ENCODE data around the gene EVC2. TPM values are rescaled to one million over a fixed set of nuclear protein-coding genes. Genes with fewer than 3 reads are reported as not detected.

EVC2 gene
- total RNA-seq, 2 donors from 2014 or later, result 8.6 to 13.2 TPM

DNA sequence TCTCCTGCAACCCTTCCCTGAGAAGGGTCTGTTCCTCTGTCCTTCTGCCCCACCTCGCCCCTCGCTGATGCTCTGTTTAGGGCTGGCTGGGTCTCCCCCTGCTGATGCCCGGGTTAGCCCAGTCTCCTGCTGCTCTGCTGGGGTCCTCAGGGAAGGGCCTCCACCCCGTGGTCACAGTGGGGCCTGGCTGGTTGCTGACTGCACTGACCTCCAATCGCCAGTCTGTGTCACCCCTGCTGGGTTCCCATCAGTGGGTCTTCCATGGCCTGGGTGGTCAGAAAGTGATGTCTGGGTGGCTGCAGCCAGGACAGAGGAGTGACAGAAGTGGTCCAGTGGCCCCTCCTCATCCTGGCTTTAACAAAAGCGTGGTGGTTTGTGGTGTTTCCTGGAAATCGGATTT lies 47.3 kb upstream of the EVC2 start:
- Histone ChIP-seq H3K36me3 (replicated peaks in 1 of 2; ENCODE audit: insufficient read depth in 1 of 2, low read depth in 2 of 2) (peaks cover 0 to 1% of the 10 kb centered on the region in 2 donors), H3K27me3 (no peaks in the 10 kb centered on the region), H3K27ac (no peak overlapping the region), H3K4me3 (no peak overlapping the region), H3K9me3 (no peaks in the 10 kb centered on the region), H3K4me1 (peaks cover 4% of the 10 kb centered on the region)
- intact Hi-C loops (cut with DNase I), result no loop called here
- no peak for ATAC-seq
- DNase-seq, result no peak
- TF ChIP-seq, protein P1, sequence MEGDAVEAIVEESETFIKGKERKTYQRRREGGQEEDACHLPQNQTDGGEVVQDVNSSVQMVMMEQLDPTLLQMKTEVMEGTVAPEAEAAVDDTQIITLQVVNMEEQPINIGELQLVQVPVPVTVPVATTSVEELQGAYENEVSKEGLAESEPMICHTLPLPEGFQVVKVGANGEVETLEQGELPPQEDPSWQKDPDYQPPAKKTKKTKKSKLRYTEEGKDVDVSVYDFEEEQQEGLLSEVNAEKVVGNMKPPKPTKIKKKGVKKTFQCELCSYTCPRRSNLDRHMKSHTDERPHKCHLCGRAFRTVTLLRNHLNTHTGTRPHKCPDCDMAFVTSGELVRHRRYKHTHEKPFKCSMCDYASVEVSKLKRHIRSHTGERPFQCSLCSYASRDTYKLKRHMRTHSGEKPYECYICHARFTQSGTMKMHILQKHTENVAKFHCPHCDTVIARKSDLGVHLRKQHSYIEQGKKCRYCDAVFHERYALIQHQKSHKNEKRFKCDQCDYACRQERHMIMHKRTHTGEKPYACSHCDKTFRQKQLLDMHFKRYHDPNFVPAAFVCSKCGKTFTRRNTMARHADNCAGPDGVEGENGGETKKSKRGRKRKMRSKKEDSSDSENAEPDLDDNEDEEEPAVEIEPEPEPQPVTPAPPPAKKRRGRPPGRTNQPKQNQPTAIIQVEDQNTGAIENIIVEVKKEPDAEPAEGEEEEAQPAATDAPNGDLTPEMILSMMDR (IDR thresholded peaks at IDR 0.05), result no peak
- TF ChIP-seq POLR2A (IDR thresholded peaks at IDR 0.05), result no peak
- WGBS, 2 donors, result 85 to 87% methylated on average over 5 to 7 of the region's 7 CpGs

DNA sequence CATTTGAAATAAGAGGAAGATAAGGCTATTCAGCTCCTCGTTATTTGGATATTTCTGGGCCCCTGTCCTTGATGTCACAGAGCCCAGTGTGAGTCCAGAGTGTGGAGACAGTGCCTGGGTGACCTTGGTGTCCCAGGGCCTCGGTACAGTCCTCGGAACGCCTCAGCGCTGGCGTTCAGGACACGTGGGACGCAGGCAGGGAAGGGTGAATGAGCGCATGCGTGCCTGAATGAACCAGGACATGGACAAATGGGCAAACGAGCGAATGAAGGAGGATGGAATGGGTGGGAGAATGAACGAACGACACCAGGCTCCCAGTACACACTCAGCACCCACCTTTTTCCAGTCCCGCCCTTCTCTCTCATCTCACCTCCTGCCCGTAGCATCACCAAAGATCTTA lies 46.8 kb upstream of the EVC2 start:
- Histone ChIP-seq H3K4me1 (peaks cover 4% of the 10 kb centered on the region), H3K9me3 (no peaks in the 10 kb centered on the region), H3K27me3 (no peaks in the 10 kb centered on the region), H3K36me3 (replicated peaks in 1 of 2; ENCODE audit: insufficient read depth in 1 of 2, low read depth in 2 of 2) (peaks cover 0 to 1% of the 10 kb centered on the region in 2 donors), H3K27ac (no peak overlapping the region), H3K4me3 (no peak overlapping the region)
- TF ChIP-seq, protein P1 (IDR thresholded peaks at IDR 0.05), result no peak
- TF ChIP-seq POLR2A (IDR thresholded peaks at IDR 0.05), result no peak
- DNase-seq (no peak), ATAC-seq (no peak)
- 84 to 91% methylated on average over 16 of the region's 16 CpGs for WGBS, 2 donors
- intact Hi-C loops (cut with DNase I), result no loop called here

DNA sequence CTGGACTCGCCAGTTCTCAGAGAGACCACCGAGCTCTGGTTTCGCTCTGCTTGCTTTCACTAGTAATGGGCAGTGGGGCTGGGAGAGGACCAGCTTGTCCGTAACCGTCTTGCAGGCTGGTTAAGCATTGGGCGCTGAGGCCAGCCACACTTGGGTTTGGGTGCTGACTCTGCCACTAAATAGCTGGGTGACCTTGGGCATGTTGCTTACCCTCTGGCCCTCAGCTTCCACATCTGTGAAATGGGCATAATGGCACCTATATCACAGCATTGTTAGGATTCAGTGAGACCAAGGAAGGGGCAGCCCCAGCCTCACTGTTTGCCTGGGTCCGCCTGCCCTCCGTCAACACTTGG lies 46.1 kb upstream of the EVC2 start:
- no peak for DNase-seq
- TF ChIP-seq, protein P1 (IDR thresholded peaks at IDR 0.05), result no peak
- no peak for TF ChIP-seq POLR2A (IDR thresholded peaks at IDR 0.05)
- intact Hi-C loops (cut with DNase I), result no loop called here
- H3K36me3 ChIP-seq (replicated peaks in 1 of 2; ENCODE audit: insufficient read depth in 1 of 2, low read depth in 2 of 2), result peaks cover 0 to 1% of the 10 kb centered on the region in 2 donors
- no peaks in the 10 kb centered on the region for H3K9me3 ChIP-seq
- no peak for ATAC-seq
- no peak overlapping the region for H3K4me3 ChIP-seq
- H3K27ac ChIP-seq, result no peak overlapping the region
- H3K27me3 ChIP-seq, result no peaks in the 10 kb centered on the region
- H3K4me1 ChIP-seq, result peaks cover 4% of the 10 kb centered on the region
- whole genome bisulfite sequencing, 2 donors, result 82 to 88% methylated on average over 5 to 8 of the region's 8 CpGs

DNA sequence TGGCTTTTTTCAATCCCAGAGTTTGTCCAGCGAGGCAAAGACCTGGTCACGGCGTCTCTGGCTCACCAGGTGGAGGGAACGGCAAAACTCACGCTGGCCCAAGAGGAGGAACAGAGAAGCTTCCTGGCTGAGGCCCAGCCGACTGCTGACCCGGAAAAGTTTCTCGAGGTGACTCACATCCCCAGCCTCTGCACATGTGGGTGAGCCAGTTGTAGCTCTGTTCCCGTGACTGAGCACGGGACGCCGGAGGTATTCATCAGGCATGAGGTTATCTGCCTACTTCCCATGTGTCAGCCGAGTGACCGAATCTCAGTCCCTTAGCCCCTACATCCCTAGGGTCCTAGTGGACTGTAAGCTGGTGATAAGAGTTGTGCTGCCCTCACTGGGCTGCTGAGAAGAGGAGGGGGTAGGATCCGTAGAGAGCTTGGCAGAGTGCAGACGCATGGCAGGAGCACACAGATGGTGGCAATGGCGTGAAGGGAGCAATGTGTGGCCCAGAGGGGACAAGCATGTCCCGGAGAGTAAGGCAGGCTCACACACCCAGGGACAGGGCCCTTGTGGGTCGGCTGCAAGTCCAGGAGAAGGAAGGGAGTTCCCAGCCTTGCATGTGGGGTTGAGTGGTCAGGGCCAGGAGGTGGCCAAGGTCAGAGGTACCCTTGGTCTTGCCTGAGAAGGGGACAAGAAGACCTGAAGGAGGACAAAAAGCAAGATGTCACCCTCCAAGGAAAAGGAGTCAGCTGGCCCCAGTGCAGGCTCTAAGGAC lies 45.6 kb upstream of the EVC2 start:
- 84 to 88% methylated on average over 14 to 19 of the region's 19 CpGs for WGBS, 2 donors
- DNase-seq (no peak), ATAC-seq (no peak)
- no peaks in the 10 kb centered on the region for H3K9me3 ChIP-seq
- TF ChIP-seq, protein P1 (IDR thresholded peaks at IDR 0.05), result no peak
- no peak for TF ChIP-seq POLR2A (IDR thresholded peaks at IDR 0.05)
- intact Hi-C loops (cut with DNase I), result no loop called here
- H3K27ac ChIP-seq, result no peak overlapping the region
- H3K4me1 ChIP-seq, result peaks cover 4% of the 10 kb centered on the region
- H3K27me3 ChIP-seq, result no peaks in the 10 kb centered on the region
- H3K4me3 ChIP-seq, result no peak overlapping the region
- H3K36me3 ChIP-seq (replicated peaks in 1 of 2; ENCODE audit: insufficient read depth in 1 of 2, low read depth in 2 of 2), result peaks cover 0 to 3% of the 10 kb centered on the region in 2 donors

DNA sequence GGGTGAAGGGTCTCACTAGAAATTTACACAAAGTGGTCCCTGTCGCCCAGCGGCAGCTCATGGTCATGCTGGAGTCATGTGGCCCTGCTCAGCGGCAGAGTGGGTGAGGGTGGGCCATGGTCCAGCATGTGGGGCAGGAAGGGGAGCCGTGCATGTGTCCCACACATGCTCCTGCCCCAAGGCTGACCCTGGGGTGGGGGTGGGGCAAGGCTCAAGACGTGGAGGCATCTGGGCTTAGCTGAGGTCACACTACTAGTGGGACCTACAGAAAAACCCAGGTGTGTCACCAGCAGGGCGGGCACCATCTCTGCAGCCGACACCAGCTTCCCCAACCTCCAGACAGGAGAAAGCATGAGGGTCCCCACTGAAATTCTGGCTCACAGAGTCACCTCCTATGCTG lies 45.0 kb upstream of the EVC2 start:
- TF ChIP-seq, protein P1 (IDR thresholded peaks at IDR 0.05), result no peak
- no peak for TF ChIP-seq POLR2A (IDR thresholded peaks at IDR 0.05)
- Histone ChIP-seq H3K27ac (no peak overlapping the region), H3K36me3 (replicated peaks in 1 of 2; ENCODE audit: insufficient read depth in 1 of 2, low read depth in 2 of 2) (peaks cover 0 to 3% of the 10 kb centered on the region in 2 donors), H3K4me1 (peaks cover 4% of the 10 kb centered on the region), H3K9me3 (no peaks in the 10 kb centered on the region), H3K27me3 (no peaks in the 10 kb centered on the region), H3K4me3 (no peak overlapping the region)
- WGBS, 2 donors, result 75 to 85% methylated on average over 2 to 7 of the region's 7 CpGs
- intact Hi-C loops (cut with DNase I), result no loop called here
- ATAC-seq, result no peak
- no peak for DNase-seq

Measured in body of pancreas (tissue), 4 donors.